GM18951 (cell line): Measurements from ENCODE around the gene GSC.
"Not testable (repeated sequence)": the region's sequence is repeated elsewhere in the genome, so short reads cannot be mapped to it uniquely, and the experiment has no call there.

Source experiments
- POLR2A ChIP-seq: IDR thresholded peaks from 4 replicates; pipeline ENCODE4 v1.6.1; 2011; ENCODE audit warnings: mild to moderate bottlenecking; ENCODE audit not compliant: insufficient read length, insufficient read depth; ENCODE audit errors: extremely low read depth
- in situ Hi-C: fragments of 300-500 bp; cut with MboI; formaldehyde crosslinking; loops from one replicate; pipeline ENCODE4 v1.12.0; 2022; ENCODE audit warnings: low sequenced_read_pairs, mixed read lengths, inconsistent platforms; ENCODE audit not compliant: unreplicated experiment

Gene GSC

DNA sequence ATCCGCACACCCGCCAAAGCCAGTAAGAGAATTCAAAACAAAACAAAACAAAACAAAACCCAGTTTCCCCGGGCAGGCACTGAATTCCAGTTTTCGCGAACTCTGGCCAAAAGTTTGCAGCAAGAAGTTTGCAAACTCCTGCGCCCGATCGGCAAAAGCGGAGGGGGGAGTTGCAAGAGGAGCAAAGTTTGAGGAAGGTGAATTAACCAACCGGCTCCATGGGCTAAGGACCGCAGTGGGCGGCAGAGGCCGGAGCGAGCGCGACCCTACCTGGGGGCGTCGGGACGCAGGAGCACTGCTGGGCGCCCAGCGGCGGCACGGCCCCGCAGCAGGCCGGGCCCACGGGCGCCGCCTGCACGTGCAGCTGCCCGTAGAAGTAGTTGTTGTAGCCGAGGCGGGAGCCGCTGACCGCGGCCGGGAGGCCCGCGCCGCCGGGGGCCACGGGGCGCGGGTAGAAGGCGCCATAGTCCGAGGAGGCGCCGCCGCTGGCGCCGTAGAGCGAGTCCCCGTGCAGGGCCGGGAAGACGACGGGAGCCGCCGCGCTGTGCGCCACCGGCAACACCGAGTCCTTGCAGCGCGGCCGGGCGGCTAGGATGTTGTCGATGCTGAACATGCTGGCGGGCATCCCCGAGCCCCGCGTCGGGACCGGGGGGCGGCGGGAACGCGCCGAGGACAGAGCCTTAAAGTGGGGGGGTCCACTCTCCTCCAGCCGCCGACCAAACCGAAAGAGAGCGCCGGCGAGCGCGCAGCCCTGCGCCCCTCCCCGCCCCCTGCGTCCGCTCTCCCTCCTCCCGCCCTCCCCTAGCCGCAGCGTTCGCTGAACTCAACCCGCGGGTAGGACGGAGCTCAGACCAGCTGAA lies at the start of gene GSC:
Gene GSC, minus strand, starts transcription at position 723 of the 860 bp plus-strand sequence. Its CDS starts 98 bp downstream, at position 625.
- TF ChIP-seq POLR2A, result no peak
- in situ Hi-C loops, result no loop called here

DNA sequence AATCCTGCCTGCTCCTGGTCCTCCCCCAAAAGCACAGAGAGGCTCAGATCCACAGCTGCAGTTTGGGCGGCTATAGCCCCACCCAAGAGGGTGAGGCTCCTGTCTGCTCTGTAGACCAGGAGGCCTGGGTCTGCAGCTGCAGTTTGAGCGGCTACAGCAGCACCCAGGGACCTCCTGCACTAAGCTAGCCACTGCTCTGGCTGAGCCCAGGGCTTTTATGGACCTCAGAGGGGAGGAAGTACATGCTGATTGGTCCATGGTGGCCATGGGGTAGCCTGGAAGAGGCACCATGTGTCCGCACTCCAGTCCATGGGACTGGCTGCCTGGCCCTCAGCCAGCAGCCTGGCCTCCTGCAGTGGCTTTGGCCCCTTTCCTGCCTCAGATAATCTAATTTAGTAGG lies 49.6 kb upstream of the GSC start:
- in situ Hi-C loops, result no loop called here
- no peak for TF ChIP-seq POLR2A

DNA sequence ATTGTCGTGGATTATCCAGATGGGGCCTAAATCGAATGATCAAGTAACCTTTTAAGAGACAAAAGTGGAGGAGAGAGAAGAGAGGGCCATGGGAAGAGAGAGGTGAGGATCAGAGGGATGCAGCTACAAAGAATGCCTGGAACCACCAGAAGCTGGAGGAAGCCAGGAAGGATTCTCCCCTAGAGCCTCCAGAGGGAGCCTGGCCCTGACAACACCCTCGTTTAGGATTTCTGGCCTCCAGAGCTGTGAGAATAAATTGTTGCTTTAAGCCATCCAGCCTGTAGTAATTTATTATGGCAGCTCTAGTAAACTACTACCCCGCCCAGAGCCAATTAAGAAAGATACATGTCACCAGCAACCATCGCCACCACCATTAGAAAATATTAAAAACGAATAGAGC lies 46.2 kb upstream of the GSC start:
- TF ChIP-seq POLR2A, result no peak
- in situ Hi-C loops, result no loop called here

DNA sequence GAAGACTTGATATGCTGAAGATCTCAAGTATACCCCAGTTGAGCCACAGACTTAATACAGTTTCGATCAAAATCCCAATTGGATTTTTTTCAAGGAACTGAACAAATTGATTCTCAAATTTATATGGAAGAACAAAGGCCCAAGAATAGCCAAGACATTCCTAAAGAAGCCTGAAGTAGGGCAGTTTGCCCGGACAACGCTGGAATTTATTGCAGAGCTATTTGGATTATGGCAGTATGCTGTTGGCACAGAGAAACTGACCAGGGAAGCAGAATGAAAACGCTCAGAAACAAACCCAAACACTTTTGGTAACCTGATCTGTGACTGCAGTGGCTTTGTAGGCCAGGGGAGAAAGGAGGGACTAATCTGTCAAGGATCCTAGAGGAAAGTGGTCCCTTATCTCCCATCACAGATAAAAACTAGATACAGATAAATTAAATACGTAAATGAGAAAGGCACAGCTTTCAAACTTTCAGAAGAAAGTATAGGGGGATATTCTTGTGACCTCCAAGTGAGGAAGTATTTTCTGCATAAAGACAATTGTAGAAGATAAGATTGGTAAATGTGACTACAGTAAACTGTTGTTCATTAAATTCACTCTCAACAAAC lies 35.9 kb upstream of the GSC start:
- in situ Hi-C loops, result no loop called here
- TF ChIP-seq POLR2A, result no peak

DNA sequence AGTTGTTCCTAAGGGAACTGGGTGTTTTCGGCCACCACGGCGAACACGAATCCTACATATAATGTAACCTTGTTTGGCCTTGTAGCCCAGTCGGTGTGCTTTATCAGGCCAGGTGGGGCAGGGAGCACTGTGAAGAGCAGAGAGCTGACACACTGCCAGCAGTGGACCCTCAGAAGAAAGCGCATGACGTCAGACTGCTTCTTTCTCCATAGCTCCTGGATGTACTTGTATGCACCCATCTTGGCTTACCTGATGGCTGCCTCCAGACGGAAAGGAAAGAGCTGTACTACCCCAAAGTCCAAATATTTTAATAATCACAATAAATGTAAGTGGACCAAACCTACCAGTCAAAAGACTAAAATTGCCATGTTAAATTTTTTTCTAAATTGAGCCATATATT lies 31.3 kb upstream of the GSC start:
- in situ Hi-C loops, result no loop called here
- no peak for TF ChIP-seq POLR2A

DNA sequence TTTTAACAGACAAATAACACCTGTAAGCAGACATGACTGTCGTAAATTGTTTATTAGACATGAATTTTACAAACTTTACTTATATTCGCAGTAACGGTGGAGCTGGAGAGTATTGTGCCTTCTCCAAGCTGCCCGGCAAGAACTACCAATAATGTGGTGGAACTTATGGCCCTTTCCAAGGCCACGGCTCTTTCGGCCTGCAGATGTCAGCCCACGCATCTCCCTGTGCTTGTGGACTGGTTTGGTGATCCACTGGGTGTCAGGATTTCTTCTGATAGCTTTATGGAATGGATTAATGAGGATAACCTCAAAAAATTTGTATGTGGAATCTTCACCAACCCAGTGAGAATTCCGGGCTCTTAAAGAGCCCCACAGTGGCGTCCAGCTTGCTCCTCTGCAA lies 30.9 kb upstream of the GSC start:
- in situ Hi-C loops, result not testable (repeated sequence)

DNA sequence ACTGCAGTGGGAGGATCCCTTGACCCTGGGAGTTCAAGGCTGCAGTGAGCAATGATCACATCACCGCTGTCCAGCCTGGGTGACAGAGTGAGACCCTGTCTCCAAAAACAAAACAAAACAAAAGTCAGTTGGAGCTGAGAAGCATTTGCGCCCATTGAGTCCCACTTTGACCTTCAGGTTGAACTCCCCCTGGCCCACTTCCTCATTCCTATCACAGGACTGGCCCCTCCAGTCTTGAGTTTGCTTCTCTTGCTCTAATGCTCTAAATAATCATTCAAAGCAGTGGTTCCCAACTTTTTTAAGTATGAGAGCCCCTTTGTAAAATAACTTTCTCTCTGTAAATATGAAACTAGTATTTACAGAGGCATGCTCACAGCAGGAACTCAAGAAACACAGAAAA lies 28.0 kb upstream of the GSC start:
- in situ Hi-C loops, result no loop called here
- no peak for TF ChIP-seq POLR2A

DNA sequence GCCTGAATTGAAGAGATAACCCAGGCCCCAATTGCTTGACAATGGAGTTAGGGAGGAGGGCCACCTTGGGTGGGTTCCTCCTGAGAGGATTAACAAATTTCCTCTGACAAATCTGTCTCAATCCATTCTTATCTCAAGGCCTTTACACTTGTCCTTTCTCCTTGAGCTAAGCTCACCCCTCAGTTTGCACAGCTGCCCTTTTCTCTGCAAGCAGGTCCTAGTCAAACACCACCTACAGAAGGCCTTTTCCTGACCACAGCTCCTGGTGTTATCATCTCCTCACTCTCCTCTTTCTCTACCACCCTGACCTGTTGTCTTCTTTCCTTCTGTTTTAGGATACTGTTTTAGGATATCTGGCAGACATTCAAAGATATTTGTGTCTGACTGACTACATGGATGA lies 26.4 kb upstream of the GSC start:
- TF ChIP-seq POLR2A, result no peak
- in situ Hi-C loops, result no loop called here

DNA sequence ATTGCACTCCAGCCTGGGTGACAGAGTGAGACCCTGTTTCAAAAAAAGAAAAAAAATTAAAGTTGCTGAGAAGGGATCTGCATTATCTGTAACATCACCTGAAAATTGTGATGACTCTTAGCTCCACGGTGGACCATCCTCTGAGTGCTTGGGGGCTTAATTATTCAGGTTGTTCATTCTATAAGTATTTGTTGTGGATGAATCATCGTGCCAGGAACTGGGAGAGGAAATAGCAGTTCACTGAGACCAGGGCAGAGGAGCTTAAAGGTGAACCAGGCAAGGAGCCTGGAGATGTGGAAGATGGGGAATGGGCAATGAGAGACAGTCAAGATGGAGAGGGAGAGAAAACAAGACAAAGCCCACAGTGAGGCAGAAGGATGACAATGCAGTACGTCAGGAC lies 25.5 kb upstream of the GSC start:
- in situ Hi-C loops, result no loop called here
- TF ChIP-seq POLR2A, result no peak

DNA sequence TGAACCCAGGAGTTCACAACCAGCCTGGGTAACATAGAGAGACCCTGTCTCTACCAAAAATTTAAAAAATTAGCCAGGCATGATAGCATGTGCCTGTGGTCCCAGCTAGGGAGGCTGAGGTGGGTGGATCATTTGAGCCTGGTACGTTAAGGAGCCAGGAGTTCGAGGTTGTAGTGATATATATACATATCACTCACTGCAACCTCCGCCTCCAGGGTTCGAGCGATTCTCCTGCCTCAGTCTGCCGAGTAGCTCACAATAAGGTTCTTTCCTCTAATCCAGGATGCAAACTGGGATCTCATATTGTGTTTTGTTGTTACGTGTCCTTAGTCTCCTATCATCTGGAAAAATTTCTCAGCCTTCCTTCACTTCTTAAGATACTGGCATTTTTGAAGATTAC lies 24.0 kb upstream of the GSC start:
- in situ Hi-C loops, result no loop called here
- no peak for TF ChIP-seq POLR2A

DNA sequence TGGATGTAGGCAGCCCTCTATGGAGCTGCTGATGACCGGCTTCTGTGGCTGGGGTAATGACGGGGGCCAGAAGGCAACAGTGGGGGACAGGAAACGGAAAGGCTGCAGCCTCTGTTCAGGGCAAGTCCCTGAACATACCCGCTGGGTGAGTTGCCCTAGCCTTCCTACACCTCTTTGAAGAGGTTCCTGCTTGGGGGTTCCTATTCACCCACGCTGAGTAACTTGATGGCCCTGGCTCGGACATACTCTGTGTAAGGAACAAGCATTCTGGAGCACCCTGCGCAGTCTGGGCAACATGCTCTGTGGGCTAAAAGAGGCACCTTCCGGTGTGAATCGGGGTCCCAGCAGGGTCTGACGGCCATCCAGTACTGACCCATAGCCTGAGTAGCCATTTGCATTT lies 17.7 kb upstream of the GSC start:
- TF ChIP-seq POLR2A, result no peak
- in situ Hi-C loops, result no loop called here

DNA sequence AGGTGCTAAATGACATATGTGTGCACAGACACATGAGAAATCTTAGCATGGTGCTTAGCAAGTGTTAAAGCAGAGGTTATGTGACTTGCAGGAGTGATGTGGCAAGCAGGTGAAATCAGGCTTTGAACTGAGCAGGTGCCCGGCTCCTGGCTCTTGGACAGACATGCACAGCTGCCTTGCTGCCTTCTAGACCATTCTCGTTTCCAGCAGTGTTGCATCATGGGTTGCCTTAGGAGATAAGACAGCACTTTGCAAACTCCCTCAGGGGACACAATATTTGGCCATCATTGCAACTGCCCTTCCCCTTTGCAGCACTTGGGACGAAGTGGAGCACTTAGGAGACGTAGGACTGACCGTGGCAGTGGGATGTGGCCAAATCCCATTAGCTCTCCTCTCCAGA lies 17.2 kb upstream of the GSC start:
- in situ Hi-C loops, result no loop called here
- TF ChIP-seq POLR2A, result no peak

DNA sequence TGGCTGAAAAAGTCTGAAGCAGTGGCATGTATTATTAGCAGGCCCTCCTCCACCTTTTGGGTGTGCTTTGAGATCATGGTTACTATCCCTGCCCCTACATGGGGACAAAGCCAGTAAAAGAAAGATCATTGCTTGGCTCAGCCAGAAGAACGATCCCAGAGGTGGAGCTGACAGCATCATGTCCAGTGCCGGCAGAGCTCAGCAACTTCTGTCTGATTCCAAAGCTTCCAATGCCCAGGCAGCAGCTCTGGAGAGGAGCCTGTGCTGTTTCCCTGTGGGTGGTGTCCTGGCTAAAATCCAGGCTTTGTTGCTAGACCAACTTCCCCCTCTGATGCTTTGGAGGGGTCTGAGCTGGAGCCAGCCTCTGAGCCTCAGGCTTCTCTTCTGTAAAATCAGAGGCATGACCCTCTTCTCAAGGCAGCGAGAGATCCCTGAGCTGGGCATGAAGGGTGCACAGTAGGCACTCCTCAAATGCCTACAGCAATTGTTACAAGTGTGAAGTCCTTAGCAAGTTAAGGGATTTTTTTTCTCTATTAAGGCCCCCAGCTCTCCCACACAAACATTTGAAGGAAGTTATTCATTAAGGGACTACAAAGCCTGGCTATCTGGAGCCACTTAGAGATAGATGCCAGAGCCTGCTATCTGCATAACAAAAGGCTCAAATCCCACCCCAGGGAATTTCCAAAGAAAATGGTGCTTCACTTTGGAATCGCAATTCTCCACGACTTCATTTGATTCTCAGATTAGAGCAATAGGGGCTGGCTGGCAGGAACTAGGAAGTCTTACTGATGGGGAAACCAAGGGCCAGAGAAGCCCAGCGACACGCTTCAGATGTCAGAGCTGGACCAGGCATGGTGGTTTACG lies 10.9 kb upstream of the GSC start:
- in situ Hi-C loops, result no loop called here

More for the DNA sequence above, 10.9 kb upstream of the GSC start:
- TF ChIP-seq POLR2A, result no peak
